ENCODE data around the gene MROH7. TPM values are rescaled to one million over a fixed set of nuclear protein-coding genes. Genes with fewer than 3 reads are reported as not detected.

MROH7 gene
- total RNA-seq, 2 donors from 2014 or later: 0.09 to 1.2 TPM

- Mint-ChIP-seq H3K9me3 (no peaks in the 10 kb centered on the region), H3K27ac (no peak overlapping the region), H3K27me3 (peaks cover 18% of the 10 kb centered on the region), H3K4me1 (no peaks in the 10 kb centered on the region), H3K36me3 (ENCODE audit: low read depth) (no peaks in the 10 kb centered on the region), H3K4me3 (no peak overlapping the region)
- ATAC-seq (replicated peaks): no peak
Observed at GRCh38 chr1:54652168-54652567, 10.6 kb downstream of the MROH7 start.

GRCh38 chr1:54653036-54653435, 11.4 kb downstream of the MROH7 start:
- no peak for ATAC-seq (replicated peaks)
- Mint-ChIP-seq H3K9me3 (peaks cover 3% of the 10 kb centered on the region), H3K27ac (no peak overlapping the region), H3K4me1 (no peaks in the 10 kb centered on the region), H3K4me3 (no peak overlapping the region), H3K36me3 (ENCODE audit: low read depth) (no peaks in the 10 kb centered on the region), H3K27me3 (peaks cover 22% of the 10 kb centered on the region)

- H3K36me3 Mint-ChIP-seq (ENCODE audit: low read depth): no peaks in the 10 kb centered on the region
- H3K4me3 Mint-ChIP-seq: no peak overlapping the region
- H3K27ac Mint-ChIP-seq: no peak overlapping the region
- ATAC-seq (replicated peaks): no peak
- peaks cover 11% of the 10 kb centered on the region for H3K27me3 Mint-ChIP-seq
- H3K9me3 Mint-ChIP-seq: peaks cover 14% of the 10 kb centered on the region
- no peaks in the 10 kb centered on the region for H3K4me1 Mint-ChIP-seq
Observed at GRCh38 chr1:54658164-54658913, 16.8 kb downstream of the MROH7 start.

GRCh38 chr1:54663725-54664124, 22.1 kb downstream of the MROH7 start:
- peaks cover 4% of the 10 kb centered on the region for H3K9me3 Mint-ChIP-seq
- H3K4me1 Mint-ChIP-seq: no peaks in the 10 kb centered on the region
- H3K27me3 Mint-ChIP-seq: peaks cover 4% of the 10 kb centered on the region
- no peak overlapping the region for H3K27ac Mint-ChIP-seq
- no peak overlapping the region for H3K4me3 Mint-ChIP-seq
- no peak for ATAC-seq (replicated peaks)
- H3K36me3 Mint-ChIP-seq (ENCODE audit: low read depth): no peaks in the 10 kb centered on the region

GRCh38 chr1:54664364-54664763, 22.8 kb downstream of the MROH7 start:
- H3K4me3 Mint-ChIP-seq: no peak overlapping the region
- H3K4me1 Mint-ChIP-seq: no peaks in the 10 kb centered on the region
- H3K36me3 Mint-ChIP-seq (ENCODE audit: low read depth): no peaks in the 10 kb centered on the region
- H3K9me3 Mint-ChIP-seq: peaks cover 3% of the 10 kb centered on the region
- no peak for ATAC-seq (replicated peaks)
- no peak overlapping the region for H3K27ac Mint-ChIP-seq
- peaks cover 4% of the 10 kb centered on the region for H3K27me3 Mint-ChIP-seq

- Mint-ChIP-seq H3K4me1 (no peaks in the 10 kb centered on the region), H3K4me3 (no peak overlapping the region), H3K36me3 (ENCODE audit: low read depth) (no peaks in the 10 kb centered on the region), H3K27me3 (no peaks in the 10 kb centered on the region), H3K27ac (no peak overlapping the region), H3K9me3 (no peaks in the 10 kb centered on the region)
- no peak for ATAC-seq (replicated peaks)
Observed at GRCh38 chr1:54665852-54666251, 24.3 kb downstream of the MROH7 start.

- Mint-ChIP-seq H3K27me3 (no peaks in the 10 kb centered on the region), H3K9me3 (no peaks in the 10 kb centered on the region), H3K27ac (no peak overlapping the region), H3K36me3 (ENCODE audit: low read depth) (no peaks in the 10 kb centered on the region), H3K4me1 (no peaks in the 10 kb centered on the region), H3K4me3 (no peak overlapping the region)
- no peak for ATAC-seq (replicated peaks)
Observed at GRCh38 chr1:54666333-54666732, 24.7 kb downstream of the MROH7 start.

GRCh38 chr1:54667797-54668196, 26.2 kb downstream of the MROH7 start:
- peaks cover 8% of the 10 kb centered on the region for H3K4me1 Mint-ChIP-seq
- H3K27me3 Mint-ChIP-seq: no peaks in the 10 kb centered on the region
- no peak for ATAC-seq (replicated peaks)
- H3K27ac Mint-ChIP-seq: no peak overlapping the region
- no peaks in the 10 kb centered on the region for H3K36me3 Mint-ChIP-seq (ENCODE audit: low read depth)
- H3K4me3 Mint-ChIP-seq: no peak overlapping the region
- no peaks in the 10 kb centered on the region for H3K9me3 Mint-ChIP-seq

- peaks cover 8% of the 10 kb centered on the region for H3K4me1 Mint-ChIP-seq
- no peaks in the 10 kb centered on the region for H3K36me3 Mint-ChIP-seq (ENCODE audit: low read depth)
- H3K4me3 Mint-ChIP-seq: no peak overlapping the region
- H3K27me3 Mint-ChIP-seq: peaks cover 4% of the 10 kb centered on the region
- H3K27ac Mint-ChIP-seq: no peak overlapping the region
- no peaks in the 10 kb centered on the region for H3K9me3 Mint-ChIP-seq
- ATAC-seq (replicated peaks): no peak
Observed at GRCh38 chr1:54668567-54668966, 27.0 kb downstream of the MROH7 start.

GRCh38 chr1:54671985-54672608, 30.5 kb downstream of the MROH7 start:
- peak; percentile 97 for ATAC-seq (replicated peaks)
- H3K27me3 Mint-ChIP-seq: peaks cover 4% of the 10 kb centered on the region
- no peaks in the 10 kb centered on the region for H3K36me3 Mint-ChIP-seq (ENCODE audit: low read depth)
- peak overlapping the region; percentile 53 for H3K27ac Mint-ChIP-seq
- H3K4me1 Mint-ChIP-seq: peaks cover 8% of the 10 kb centered on the region
- no peaks in the 10 kb centered on the region for H3K9me3 Mint-ChIP-seq
- no peak overlapping the region for H3K4me3 Mint-ChIP-seq

- H3K36me3 Mint-ChIP-seq (ENCODE audit: low read depth): no peaks in the 10 kb centered on the region
- no peaks in the 10 kb centered on the region for H3K9me3 Mint-ChIP-seq
Observed at GRCh38 chr1:54678776-54679643, 37.4 kb downstream of the MROH7 start.

GRCh38 chr1:54679706-54680105, 38.1 kb downstream of the MROH7 start:
- no peaks in the 10 kb centered on the region for H3K27me3 Mint-ChIP-seq
- no peaks in the 10 kb centered on the region for H3K9me3 Mint-ChIP-seq
- no peak overlapping the region for H3K4me3 Mint-ChIP-seq
- no peak for ATAC-seq (replicated peaks)
- no peaks in the 10 kb centered on the region for H3K4me1 Mint-ChIP-seq
- H3K36me3 Mint-ChIP-seq (ENCODE audit: low read depth): no peaks in the 10 kb centered on the region
- H3K27ac Mint-ChIP-seq: no peak overlapping the region

More at GRCh38 chr1:54678776-54679643, 37.4 kb downstream of the MROH7 start:
- Mint-ChIP-seq H3K4me3 (no peak overlapping the region), H3K4me1 (no peaks in the 10 kb centered on the region), H3K27ac (no peak overlapping the region), H3K27me3 (no peaks in the 10 kb centered on the region)
- no peak for ATAC-seq (replicated peaks)

- no peaks in the 10 kb centered on the region for H3K9me3 Mint-ChIP-seq
- no peaks in the 10 kb centered on the region for H3K36me3 Mint-ChIP-seq (ENCODE audit: low read depth)
- ATAC-seq (replicated peaks): no peak
- H3K4me3 Mint-ChIP-seq: no peak overlapping the region
- H3K27me3 Mint-ChIP-seq: no peaks in the 10 kb centered on the region
- no peaks in the 10 kb centered on the region for H3K4me1 Mint-ChIP-seq
- no peak overlapping the region for H3K27ac Mint-ChIP-seq
Observed at GRCh38 chr1:54680387-54680786, 38.8 kb downstream of the MROH7 start.

- Mint-ChIP-seq H3K27me3 (no peaks in the 10 kb centered on the region), H3K4me1 (no peaks in the 10 kb centered on the region), H3K27ac (no peak overlapping the region), H3K9me3 (no peaks in the 10 kb centered on the region), H3K36me3 (ENCODE audit: low read depth) (no peaks in the 10 kb centered on the region), H3K4me3 (no peak overlapping the region)
- ATAC-seq (replicated peaks): no peak
Observed at GRCh38 chr1:54681358-54681757, 39.8 kb downstream of the MROH7 start.

- no peaks in the 10 kb centered on the region for H3K27me3 Mint-ChIP-seq
- H3K36me3 Mint-ChIP-seq (ENCODE audit: low read depth): no peaks in the 10 kb centered on the region
- H3K4me1 Mint-ChIP-seq: no peaks in the 10 kb centered on the region
- H3K9me3 Mint-ChIP-seq: no peaks in the 10 kb centered on the region
- no peak overlapping the region for H3K27ac Mint-ChIP-seq
- no peak for ATAC-seq (replicated peaks)
- no peak overlapping the region for H3K4me3 Mint-ChIP-seq
Observed at GRCh38 chr1:54683453-54683852, 41.9 kb downstream of the MROH7 start.

Data from activated T-helper 17 cell treated with anti-CD3 and anti-CD28 coated beads, Interleukin-2, amount 50 U/mL, for 72 hours (primary cell).